ENCODE results near the gene TIMP2.

- TF ChIP-seq, protein P1, sequence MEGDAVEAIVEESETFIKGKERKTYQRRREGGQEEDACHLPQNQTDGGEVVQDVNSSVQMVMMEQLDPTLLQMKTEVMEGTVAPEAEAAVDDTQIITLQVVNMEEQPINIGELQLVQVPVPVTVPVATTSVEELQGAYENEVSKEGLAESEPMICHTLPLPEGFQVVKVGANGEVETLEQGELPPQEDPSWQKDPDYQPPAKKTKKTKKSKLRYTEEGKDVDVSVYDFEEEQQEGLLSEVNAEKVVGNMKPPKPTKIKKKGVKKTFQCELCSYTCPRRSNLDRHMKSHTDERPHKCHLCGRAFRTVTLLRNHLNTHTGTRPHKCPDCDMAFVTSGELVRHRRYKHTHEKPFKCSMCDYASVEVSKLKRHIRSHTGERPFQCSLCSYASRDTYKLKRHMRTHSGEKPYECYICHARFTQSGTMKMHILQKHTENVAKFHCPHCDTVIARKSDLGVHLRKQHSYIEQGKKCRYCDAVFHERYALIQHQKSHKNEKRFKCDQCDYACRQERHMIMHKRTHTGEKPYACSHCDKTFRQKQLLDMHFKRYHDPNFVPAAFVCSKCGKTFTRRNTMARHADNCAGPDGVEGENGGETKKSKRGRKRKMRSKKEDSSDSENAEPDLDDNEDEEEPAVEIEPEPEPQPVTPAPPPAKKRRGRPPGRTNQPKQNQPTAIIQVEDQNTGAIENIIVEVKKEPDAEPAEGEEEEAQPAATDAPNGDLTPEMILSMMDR (IDR thresholded peaks at IDR 0.05; ENCODE audit: poor library complexity, severe bottlenecking) = no peak
- TF ChIP-seq SMC3 (conservative IDR thresholded peaks at IDR 0.05; ENCODE audit: poor library complexity) = no peak
- no peak for TF ChIP-seq TAF1 (IDR thresholded peaks at IDR 0.05; ENCODE audit: low read depth)
- no peak for TF ChIP-seq EZH2 (IDR thresholded peaks at IDR 0.05; ENCODE audit: borderline replicate concordance, insufficient read depth, low read length, poor library complexity, severe bottlenecking)
- no peak for TF ChIP-seq POLR2AphosphoS5 (IDR thresholded peaks at IDR 0.05)
- no peak for TF ChIP-seq MXI1 (conservative IDR thresholded peaks at IDR 0.05; ENCODE audit: poor library complexity, severe bottlenecking)
- no peak for TF ChIP-seq EP300 (conservative IDR thresholded peaks at IDR 0.05; ENCODE audit: poor library complexity, severe bottlenecking)
- no peak for TF ChIP-seq RAD21 (conservative IDR thresholded peaks at IDR 0.05)
These were observed 52.7 kb downstream of the TIMP2 start for GRCh38 chr17:78872486-78872885.
